Thymus (tissue), 11 donors: ENCODE measurements around the gene GNG7. TPM values are rescaled to one million over a fixed set of nuclear protein-coding genes. Genes with fewer than 3 reads are reported as not detected.
"Not testable (repeated sequence)": the region's sequence is repeated elsewhere in the genome, so short reads cannot be mapped to it uniquely, and the experiment has no call there.

Source experiments
- DNase-seq, 9 donors: peaks; one replicate each; pipeline ENCODE4 v3.0.0-alpha.2; 2013; ENCODE audit warnings: low spot score in 9 of 9, low read depth in 6 of 9, missing footprints in 1 of 9
- H3K27ac ChIP-seq, 2 donors: one replicate each; pipeline ENCODE4 v1.5.1; 2013; ENCODE audit warnings: control low read depth in 1 of 2, low read depth in 1 of 2, low read length in 1 of 2, mild to moderate bottlenecking in 1 of 2, moderate library complexity in 1 of 2
- H3K27me3 ChIP-seq, 2 donors: one replicate each; pipeline ENCODE4 v1.5.1; 2013; ENCODE audit warnings: low read length in 1 of 2; ENCODE audit not compliant: control insufficient read depth in 2 of 2, insufficient read depth in 1 of 2
- H3K36me3 ChIP-seq, 2 donors: one replicate each; pipeline ENCODE4 v1.5.1; 2013; ENCODE audit warnings: low read length in 1 of 2, mild to moderate bottlenecking in 1 of 2, moderate library complexity in 1 of 2; ENCODE audit not compliant: control insufficient read depth in 2 of 2, insufficient read depth in 2 of 2
- H3K4me1 ChIP-seq, 2 donors: one replicate each; pipeline ENCODE4 v1.5.1; 2013; ENCODE audit warnings: low read length in 2 of 2; ENCODE audit not compliant: control insufficient read depth in 2 of 2, insufficient read depth in 2 of 2
- H3K4me3 ChIP-seq, 2 donors: one replicate each; pipeline ENCODE4 v1.5.1; 2013; ENCODE audit warnings: low read length in 2 of 2, control low read depth in 1 of 2, mild to moderate bottlenecking in 1 of 2
- H3K9me3 ChIP-seq, 2 donors: one replicate each; pipeline ENCODE4 v1.5.1; 2013; ENCODE audit warnings: low read length in 1 of 2, mild to moderate bottlenecking in 1 of 2; ENCODE audit not compliant: control insufficient read depth in 2 of 2, insufficient read depth in 1 of 2
- WGBS: extraction: QIAGEN DNeasy Blood & Tissue Kit; methylation state at CpG from one replicate; pipeline ENCODE4 v1.1.7; 2013; 5-methylcytosine and 5-hydroxymethylcytosine counted together
- polyA plus RNA-seq: library from polyadenylated mRNA; stranded (reverse); fragments of 200-250 nt; gene quantifications from one replicate; pipeline ENCODE4 v1.2.3, GENCODE V29; 2013
- total RNA-seq: library from RNA; stranded (reverse); fragments of 120-200 nt; gene quantifications from one replicate; pipeline ENCODE4 v1.2.4, GENCODE V29; 2013
- donor health status: healthy.

Gene GNG7
- total and polyA plus RNA-seq, 2 donors, result 0.71 to 4.2 TPM

GRCh38 chr19:2589441-2589840, 113.1 kb downstream of the GNG7 start:
- 96% methylated on average over 10 of the region's 10 CpGs for WGBS
- peaks cover 0 to 21% of the 10 kb centered on the region in 2 donors for H3K27me3 ChIP-seq
- no peaks in the 10 kb centered on the region for H3K4me1 ChIP-seq
- no peak overlapping the region for H3K4me3 ChIP-seq
- DNase-seq, result no peak
- no peaks in the 10 kb centered on the region for H3K36me3 ChIP-seq
- no peaks in the 10 kb centered on the region for H3K9me3 ChIP-seq
- no peak overlapping the region for H3K27ac ChIP-seq

- Histone ChIP-seq H3K27me3 (peaks cover 0 to 21% of the 10 kb centered on the region in 2 donors), H3K27ac (no peak overlapping the region), H3K4me3 (no peak overlapping the region), H3K9me3 (peaks cover 0 to 4% of the 10 kb centered on the region in 2 donors), H3K4me1 (no peaks in the 10 kb centered on the region), H3K36me3 (no peaks in the 10 kb centered on the region)
- DNase-seq, result no peak
- WGBS, result 93% methylated on average over 30 of the region's 30 CpGs
These were observed 114.3 kb downstream of the GNG7 start for GRCh38 chr19:2588081-2588777.

- Histone ChIP-seq H3K4me1 (no peaks in the 10 kb centered on the region), H3K9me3 (peaks cover 0 to 7% of the 10 kb centered on the region in 2 donors), H3K27ac (no peak overlapping the region), H3K36me3 (no peaks in the 10 kb centered on the region), H3K4me3 (no peak overlapping the region), H3K27me3 (peaks cover 0 to 21% of the 10 kb centered on the region in 2 donors)
- DNase-seq, result no peak
- WGBS, result 87% methylated on average over 32 of the region's 32 CpGs
These were observed 115.3 kb downstream of the GNG7 start for GRCh38 chr19:2587001-2587719.

DNA sequence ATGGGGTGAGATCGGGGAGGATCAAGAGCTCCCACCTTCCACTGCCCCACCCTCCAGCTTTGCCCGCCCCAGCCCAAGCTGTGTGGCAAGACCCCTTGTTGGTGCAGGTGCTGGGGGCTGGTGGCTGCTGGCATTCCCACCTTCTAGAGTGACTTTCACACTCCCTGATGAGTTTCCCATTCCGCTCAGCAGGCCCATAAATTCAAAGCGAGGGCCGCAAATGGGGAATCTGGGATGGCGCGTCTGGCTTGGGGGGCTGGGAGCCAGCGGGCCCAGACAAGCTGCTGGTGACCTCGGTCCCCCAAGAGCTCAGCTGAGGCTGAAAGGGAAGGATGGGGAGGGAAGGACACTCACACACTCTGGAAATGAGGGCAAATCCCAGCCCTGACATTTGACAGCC, 116.3 kb downstream of the GNG7 start:
- H3K27me3 ChIP-seq, result peaks cover 0 to 24% of the 10 kb centered on the region in 2 donors
- no peak for DNase-seq
- no peak overlapping the region for H3K27ac ChIP-seq
- H3K36me3 ChIP-seq, result no peaks in the 10 kb centered on the region
- no peak overlapping the region for H3K4me3 ChIP-seq
- no peaks in the 10 kb centered on the region for H3K4me1 ChIP-seq
- peaks cover 0 to 7% of the 10 kb centered on the region in 2 donors for H3K9me3 ChIP-seq
- 96% methylated on average over 9 of the region's 9 CpGs for WGBS

- H3K27me3 ChIP-seq, result peaks cover 5 to 40% of the 10 kb centered on the region in 2 donors
- H3K4me1 ChIP-seq, result peaks cover 0 to 6% of the 10 kb centered on the region in 2 donors
- H3K36me3 ChIP-seq, result no peaks in the 10 kb centered on the region
- peaks cover 0 to 11% of the 10 kb centered on the region in 2 donors for H3K9me3 ChIP-seq
- H3K27ac ChIP-seq, result no peak overlapping the region
- DNase-seq, result no peak
- H3K4me3 ChIP-seq, result no peak overlapping the region
- WGBS, result 89% methylated on average over 5 of the region's 5 CpGs
These were observed 118.5 kb downstream of the GNG7 start for GRCh38 chr19:2584002-2584401.

DNA sequence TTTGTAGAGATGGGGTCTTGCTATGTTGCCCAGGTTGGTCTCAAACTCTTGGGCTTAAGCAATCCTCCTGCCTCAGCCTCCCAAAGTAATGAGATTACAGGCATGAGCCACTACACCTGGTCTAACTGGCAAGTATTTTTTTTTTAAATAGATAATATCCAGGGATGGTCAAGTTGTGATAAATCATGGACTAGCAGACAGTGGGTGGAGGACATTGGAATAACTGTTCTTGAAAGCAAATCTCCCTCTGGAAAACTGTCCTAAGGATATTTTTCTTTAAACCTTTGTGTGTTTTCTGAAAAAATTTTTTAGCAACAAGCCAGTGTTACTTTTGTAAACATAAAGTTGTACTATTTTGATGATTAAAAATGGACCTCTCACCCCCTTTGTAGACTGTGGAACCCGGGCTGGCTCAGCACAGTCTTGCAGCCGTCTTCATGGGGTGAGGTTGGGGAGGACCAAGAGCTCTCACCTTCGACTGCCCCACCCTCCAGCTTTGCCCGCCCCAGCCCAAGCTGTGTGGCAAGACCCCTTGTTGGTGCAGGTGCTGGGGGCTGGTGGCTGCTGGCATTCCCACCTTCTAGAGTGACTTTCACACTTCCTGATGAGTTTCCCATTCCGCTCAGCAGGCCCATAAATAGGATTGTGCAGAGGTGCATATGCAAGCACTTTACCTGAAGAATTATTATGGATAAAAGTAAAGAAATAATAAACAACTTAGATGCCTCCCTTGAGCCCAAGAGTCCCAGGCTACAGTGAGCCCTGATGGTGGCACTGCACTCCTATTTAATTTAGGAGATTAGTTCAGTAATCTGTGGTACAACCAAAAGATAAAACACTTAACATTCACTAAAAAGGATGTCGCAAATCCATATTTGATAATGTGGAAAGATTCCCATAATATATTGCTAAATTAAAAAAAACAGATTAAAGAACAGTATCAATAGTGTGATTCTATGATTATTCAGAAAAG, 119.2 kb downstream of the GNG7 start:
- WGBS, result 84% methylated on average over 6 of the region's 6 CpGs
- H3K4me3 ChIP-seq, result no peak overlapping the region
- H3K36me3 ChIP-seq, result no peaks in the 10 kb centered on the region
- peaks cover 5 to 43% of the 10 kb centered on the region in 2 donors for H3K27me3 ChIP-seq
- peaks cover 0 to 15% of the 10 kb centered on the region in 2 donors for H3K9me3 ChIP-seq
- no peak overlapping the region for H3K27ac ChIP-seq
- no peak for DNase-seq
- peaks cover 0 to 12% of the 10 kb centered on the region in 2 donors for H3K4me1 ChIP-seq

- Histone ChIP-seq H3K4me1 (peaks cover 0 to 12% of the 10 kb centered on the region in 2 donors), H3K9me3 (peaks cover 0 to 29% of the 10 kb centered on the region in 2 donors), H3K27me3 (peaks cover 5 to 40% of the 10 kb centered on the region in 2 donors)
- WGBS, result 97% methylated on average over 5 of the region's 5 CpGs
- not testable (repeated sequence) for H3K27ac ChIP-seq, DNase-seq, H3K36me3 ChIP-seq, H3K4me3 ChIP-seq
These were observed 122.1 kb downstream of the GNG7 start for GRCh38 chr19:2580396-2580795.

DNA sequence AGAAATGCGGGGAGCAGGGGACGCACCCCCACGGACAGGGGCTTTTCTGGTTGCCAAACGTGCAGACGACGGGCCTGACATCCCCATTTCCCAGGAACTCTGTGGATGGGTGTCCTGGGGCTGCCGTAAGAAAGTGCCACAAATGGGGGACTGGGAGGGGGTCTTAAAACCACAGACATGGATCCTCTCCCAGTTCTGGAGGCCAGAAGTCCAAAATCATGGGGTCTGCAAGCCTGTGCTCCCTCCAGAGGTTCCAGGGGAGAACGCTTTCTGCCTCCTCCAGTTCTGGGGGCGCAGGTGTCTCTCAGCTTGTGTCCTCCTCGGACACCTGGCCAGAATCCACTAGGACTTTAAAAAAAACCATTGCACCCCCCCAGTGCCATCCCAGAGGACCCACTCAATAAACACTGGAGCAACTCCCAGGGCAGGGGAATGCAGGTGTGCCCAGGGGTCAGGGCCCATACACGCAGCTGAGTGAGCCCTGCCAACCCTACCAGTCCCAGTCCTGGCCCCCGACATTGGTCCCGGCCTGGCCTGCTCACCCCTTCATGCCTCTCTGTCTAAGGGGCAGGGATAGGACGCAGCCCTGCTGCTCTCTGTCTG, 122.7 kb downstream of the GNG7 start:
- no peak overlapping the region for H3K4me3 ChIP-seq
- DNase-seq, result no peak
- peaks cover 0 to 29% of the 10 kb centered on the region in 2 donors for H3K9me3 ChIP-seq
- no peaks in the 10 kb centered on the region for H3K36me3 ChIP-seq
- peaks cover 5 to 40% of the 10 kb centered on the region in 2 donors for H3K27me3 ChIP-seq
- H3K27ac ChIP-seq, result no peak overlapping the region
- peaks cover 0 to 12% of the 10 kb centered on the region in 2 donors for H3K4me1 ChIP-seq
- 55% methylated on average over 14 of the region's 14 CpGs for WGBS
